A549 (cell line): Measurements from ENCODE around the gene CCNYL1.
"Not testable (repeated sequence)": the region's sequence is repeated elsewhere in the genome, so short reads cannot be mapped to it uniquely, and the experiment has no call there.

Experiments
- CHD2 ChIP-seq: fragments of 150-350 bp; IDR thresholded peaks from 2 replicates; pipeline ENCODE4 v1.6.1; 2014; ENCODE audit warnings: low read length; ENCODE audit not compliant: partially characterized antibody
- CHD4 ChIP-seq: fragments of 200-600 bp; sonication (generic); IDR thresholded peaks from 2 replicates; pipeline ENCODE4 v1.6.1; 2016; ENCODE audit warnings: antibody characterized with exemption, mild to moderate bottlenecking, borderline replicate concordance
- CTCF ChIP-seq: fragments of >200 bp; sonication (Bioruptor Twin); formaldehyde crosslinking; IDR thresholded peaks from 3 replicates; pipeline ENCODE4 v1.5.1; 2016
- EHMT2 ChIP-seq: fragments of 200-600 bp; sonication (generic); IDR thresholded peaks from 2 replicates; pipeline ENCODE4 v1.6.1; 2016; ENCODE audit warnings: antibody characterized with exemption, low read depth, mild to moderate bottlenecking, moderate library complexity
- EP300 ChIP-seq, 2 experiments: fragments of >200 bp; sonication (Bioruptor Twin); formaldehyde crosslinking; IDR thresholded peaks; 2 replicates in 1 of 2; 3 replicates in 1 of 2; pipeline ENCODE4 v1.6.1; 2016 to 2017
- JUNB ChIP-seq: fragments of >200 bp; sonication (Bioruptor Twin); formaldehyde crosslinking; IDR thresholded peaks from 2 replicates; pipeline ENCODE4 v1.6.1; 2016
- MAFK ChIP-seq: fragments of 450-650 bp; IDR thresholded peaks from 2 replicates; pipeline ENCODE4 v1.6.1; 2014; ENCODE audit not compliant: partially characterized antibody
- NR3C1 ChIP-seq: fragments of >200 bp; sonication (Bioruptor Twin); formaldehyde crosslinking; IDR thresholded peaks from 3 replicates; pipeline ENCODE4 v1.6.1; 2017
- POLR2A ChIP-seq: IDR thresholded peaks from 2 replicates; pipeline ENCODE4 v1.6.1; 2012; ENCODE audit warnings: mild to moderate bottlenecking, low read length
- RFX5 ChIP-seq: fragments of 450-650 bp; IDR thresholded peaks from 2 replicates; pipeline ENCODE4 v1.7.1; 2014; ENCODE audit warnings: antibody characterized with exemption, mild to moderate bottlenecking, moderate library complexity
- RNF2 ChIP-seq: fragments of 200-600 bp; sonication (generic); IDR thresholded peaks from 2 replicates; pipeline ENCODE4 v1.6.1; 2016; ENCODE audit warnings: low read depth, mild to moderate bottlenecking, antibody characterized with exemption, moderate library complexity, borderline replicate concordance
- SREBF2 ChIP-seq: fragments of 450-650 bp; IDR thresholded peaks from 2 replicates; pipeline ENCODE4 v1.6.1; 2014; ENCODE audit warnings: mild to moderate bottlenecking, moderate library complexity
- TF ChIP-seq, protein P1 (sequence below): fragments of 200-600 bp; sonication (generic); IDR thresholded peaks from 2 replicates; pipeline ENCODE4 v1.6.1; 2016; ENCODE audit warnings: antibody characterized with exemption, mild to moderate bottlenecking, moderate library complexity

- not testable (repeated sequence) for TF ChIP-seq MAFK; CTCF; POLR2A; EP300 (IDR thresholded peaks at IDR 0.05); JUNB; RNF2; SREBF2; CHD2; CHD4; NR3C1; RFX5; EHMT2
- TF ChIP-seq, protein P1, sequence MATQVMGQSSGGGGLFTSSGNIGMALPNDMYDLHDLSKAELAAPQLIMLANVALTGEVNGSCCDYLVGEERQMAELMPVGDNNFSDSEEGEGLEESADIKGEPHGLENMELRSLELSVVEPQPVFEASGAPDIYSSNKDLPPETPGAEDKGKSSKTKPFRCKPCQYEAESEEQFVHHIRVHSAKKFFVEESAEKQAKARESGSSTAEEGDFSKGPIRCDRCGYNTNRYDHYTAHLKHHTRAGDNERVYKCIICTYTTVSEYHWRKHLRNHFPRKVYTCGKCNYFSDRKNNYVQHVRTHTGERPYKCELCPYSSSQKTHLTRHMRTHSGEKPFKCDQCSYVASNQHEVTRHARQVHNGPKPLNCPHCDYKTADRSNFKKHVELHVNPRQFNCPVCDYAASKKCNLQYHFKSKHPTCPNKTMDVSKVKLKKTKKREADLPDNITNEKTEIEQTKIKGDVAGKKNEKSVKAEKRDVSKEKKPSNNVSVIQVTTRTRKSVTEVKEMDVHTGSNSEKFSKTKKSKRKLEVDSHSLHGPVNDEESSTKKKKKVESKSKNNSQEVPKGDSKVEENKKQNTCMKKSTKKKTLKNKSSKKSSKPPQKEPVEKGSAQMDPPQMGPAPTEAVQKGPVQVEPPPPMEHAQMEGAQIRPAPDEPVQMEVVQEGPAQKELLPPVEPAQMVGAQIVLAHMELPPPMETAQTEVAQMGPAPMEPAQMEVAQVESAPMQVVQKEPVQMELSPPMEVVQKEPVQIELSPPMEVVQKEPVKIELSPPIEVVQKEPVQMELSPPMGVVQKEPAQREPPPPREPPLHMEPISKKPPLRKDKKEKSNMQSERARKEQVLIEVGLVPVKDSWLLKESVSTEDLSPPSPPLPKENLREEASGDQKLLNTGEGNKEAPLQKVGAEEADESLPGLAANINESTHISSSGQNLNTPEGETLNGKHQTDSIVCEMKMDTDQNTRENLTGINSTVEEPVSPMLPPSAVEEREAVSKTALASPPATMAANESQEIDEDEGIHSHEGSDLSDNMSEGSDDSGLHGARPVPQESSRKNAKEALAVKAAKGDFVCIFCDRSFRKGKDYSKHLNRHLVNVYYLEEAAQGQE: not testable (repeated sequence)
These were observed 14.5 kb upstream of the CCNYL1 start for GRCh38 chr2:207696911-207697310.
